ENCODE measurements around the gene HMMR.

The HMMR gene

DNA sequence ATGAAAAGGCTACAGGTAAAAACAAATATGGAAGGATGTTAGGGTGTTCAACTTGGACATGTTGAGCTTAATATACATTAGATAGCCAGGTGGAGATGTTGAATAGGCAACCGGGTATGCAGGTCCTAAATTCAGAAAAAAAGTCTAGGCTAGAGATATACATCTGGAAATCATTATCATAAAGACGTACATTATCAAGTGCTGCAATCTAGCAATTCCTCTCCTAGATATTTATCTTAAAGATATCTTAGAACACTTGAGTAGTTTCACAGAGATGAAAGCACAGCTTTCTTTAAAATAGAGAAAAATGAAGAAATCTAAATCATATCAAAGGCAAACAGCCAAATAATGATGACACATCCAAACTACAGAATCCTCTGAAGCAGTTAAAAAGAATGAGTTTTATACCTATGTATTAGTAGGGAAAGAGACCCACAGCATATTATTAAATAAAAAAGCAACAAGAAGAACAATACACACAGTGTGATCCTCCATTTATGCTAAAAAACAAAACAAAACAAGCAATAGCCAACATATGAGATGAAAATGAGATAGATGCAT, 4.3 kb upstream of the HMMR start:
- DNase-seq (ENCODE audit: insufficient read length, low spot score), result no peak
- FAIRE-seq, result no peak

DNA sequence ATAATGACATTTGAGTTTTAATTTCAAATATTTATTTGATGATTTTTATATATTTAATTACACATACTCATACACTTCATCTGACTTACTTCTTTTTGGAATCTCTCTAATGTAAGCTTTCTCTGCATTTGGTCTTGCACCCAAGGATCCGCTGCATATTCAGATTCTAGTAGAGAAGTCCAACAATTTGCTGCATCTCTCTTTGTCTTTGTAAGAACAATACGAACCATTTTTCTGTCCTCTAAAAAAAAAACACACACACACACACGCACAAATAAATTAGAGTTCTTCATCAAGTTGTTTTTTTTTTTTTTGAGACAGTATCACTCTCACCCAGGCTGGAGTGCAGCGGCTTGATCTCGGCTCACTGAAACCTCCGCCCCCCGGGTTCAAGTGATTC, 3.6 kb upstream of the HMMR start:
- DNase-seq (ENCODE audit: insufficient read length, low spot score), result no peak
- FAIRE-seq, result no peak

DNA sequence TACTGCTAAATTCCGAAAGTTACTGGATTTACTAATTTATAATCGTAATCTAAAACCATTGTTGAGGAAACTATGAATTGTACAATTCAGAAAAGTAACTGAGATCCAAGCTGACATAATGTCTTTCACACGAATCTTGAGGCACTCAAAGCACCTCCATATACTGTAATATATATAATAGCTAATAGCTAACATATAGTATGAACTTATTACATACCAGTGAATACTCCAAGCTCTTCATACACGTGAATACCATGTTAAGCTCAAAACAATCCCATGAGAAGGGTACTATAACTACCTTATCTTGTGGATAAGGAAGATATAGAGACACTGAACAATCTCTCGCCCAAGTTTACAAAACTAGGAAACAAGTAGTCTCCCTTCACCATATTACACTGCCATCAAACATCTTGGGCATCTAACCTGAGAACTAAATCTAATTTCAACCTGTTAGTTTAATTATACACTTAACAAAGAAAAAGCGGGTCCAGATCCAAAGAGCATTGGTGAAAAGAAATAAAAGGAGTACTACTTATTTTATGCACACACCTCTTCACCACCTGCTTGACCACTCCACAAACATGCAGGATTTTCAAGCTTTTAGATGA, 1.6 kb upstream of the HMMR start:
- no peak for DNase-seq (ENCODE audit: insufficient read length, low spot score)
- peak; percentile 44 for FAIRE-seq

DNA sequence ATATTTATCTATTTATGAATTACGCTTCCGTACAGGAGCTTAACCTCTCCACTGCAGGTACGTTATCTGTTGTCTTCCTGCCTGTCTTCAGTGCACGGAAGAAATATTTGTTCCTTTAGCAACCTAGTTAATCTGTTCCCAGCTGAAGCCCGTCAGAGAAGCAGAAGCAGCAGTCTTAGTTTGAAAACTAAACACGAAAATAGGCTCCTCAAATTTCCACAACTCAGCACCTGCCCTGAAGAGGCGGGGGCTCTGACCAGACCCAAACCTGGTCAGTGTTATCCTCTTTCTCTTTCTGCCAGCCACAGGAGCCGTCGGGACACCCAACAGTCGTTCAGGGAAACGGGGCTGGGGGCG, 992 bp upstream of the HMMR start:
- FAIRE-seq (no peak), DNase-seq (ENCODE audit: insufficient read length, low spot score) (no peak)

DNA sequence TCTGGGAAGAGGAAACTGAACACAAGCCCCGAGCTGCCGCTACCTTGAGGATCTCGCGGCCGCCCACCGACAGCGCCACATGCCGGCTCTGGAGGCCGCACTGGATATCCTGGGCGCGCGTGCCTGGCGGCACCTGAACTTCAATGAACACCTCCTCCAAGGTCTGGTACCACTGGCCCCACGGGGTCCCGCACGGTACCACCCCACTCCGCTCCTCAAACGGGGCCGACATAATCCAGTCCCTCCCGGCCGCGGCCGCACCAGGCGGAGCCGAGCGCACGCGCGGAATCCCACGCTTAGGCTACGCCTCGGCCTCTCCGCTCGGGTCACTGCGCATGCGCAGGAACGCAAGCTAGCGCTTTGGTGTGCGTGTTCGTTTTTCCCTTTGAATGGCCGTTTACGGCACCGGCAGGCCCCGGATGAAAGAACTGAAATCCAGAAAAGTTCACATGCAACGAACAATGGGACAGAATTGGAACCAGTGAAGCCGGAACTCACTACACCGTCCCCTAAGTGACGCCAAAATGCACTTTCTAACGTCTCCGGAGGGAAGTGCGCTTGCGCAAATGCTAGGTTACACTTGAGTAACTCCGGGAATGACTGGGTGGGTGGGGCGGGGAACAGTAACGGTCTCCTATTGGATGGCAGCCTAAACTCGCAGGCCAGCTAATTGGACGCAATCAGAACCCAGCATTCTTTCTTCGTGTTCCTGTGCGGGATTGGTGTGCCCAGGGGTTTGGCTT, 442 bp upstream of the HMMR start, which contains the start of gene NUDCD2:
NUDCD2 (minus strand) TSS at position 284 of the 743 bp plus-strand sequence; CDS start at position 232, 52 bp downstream.
- DNase-seq (ENCODE audit: insufficient read length, low spot score), result peak; percentile 45
- FAIRE-seq, result peak; percentile 99

DNA sequence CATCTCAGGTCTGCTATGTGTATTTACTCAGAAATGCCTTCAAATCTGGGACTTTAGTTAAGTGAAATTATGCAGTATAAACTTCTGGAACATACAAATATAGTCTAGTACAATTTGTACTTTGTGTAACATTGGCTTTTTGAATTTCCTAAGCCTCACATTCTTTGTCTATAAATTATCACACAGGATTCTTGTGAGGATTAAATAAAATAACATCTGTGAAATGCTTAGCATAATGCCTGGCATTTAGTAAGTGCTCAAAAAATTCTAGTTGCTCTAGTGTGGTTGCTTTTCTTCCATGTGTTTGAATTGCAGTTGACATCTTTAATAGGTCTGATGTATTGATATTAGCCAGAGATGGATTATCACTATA, 2.6 kb downstream of the HMMR start:
- DNase-seq (ENCODE audit: insufficient read length, low spot score) (no peak), FAIRE-seq (no peak)

DNA sequence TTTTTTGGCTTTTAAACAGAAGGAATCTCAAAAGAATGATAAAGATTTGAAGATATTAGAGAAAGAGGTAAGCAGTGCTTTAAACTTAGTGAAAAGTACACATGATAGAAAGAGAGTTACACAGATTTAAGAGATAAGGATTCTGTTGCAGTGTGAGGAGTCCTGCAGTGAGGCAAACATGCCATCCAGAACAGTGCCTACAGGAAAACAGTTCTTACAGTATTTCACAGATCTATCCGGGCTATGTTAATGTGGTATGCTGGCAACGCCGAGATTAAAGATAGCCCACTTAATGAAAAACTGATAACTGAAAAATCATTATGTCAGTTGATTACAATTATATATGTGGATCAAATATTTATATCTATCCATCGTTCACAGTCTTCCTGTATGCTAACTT, 7.2 kb downstream of the HMMR start:
- FAIRE-seq (no peak), DNase-seq (ENCODE audit: insufficient read length, low spot score) (no peak)

DNA sequence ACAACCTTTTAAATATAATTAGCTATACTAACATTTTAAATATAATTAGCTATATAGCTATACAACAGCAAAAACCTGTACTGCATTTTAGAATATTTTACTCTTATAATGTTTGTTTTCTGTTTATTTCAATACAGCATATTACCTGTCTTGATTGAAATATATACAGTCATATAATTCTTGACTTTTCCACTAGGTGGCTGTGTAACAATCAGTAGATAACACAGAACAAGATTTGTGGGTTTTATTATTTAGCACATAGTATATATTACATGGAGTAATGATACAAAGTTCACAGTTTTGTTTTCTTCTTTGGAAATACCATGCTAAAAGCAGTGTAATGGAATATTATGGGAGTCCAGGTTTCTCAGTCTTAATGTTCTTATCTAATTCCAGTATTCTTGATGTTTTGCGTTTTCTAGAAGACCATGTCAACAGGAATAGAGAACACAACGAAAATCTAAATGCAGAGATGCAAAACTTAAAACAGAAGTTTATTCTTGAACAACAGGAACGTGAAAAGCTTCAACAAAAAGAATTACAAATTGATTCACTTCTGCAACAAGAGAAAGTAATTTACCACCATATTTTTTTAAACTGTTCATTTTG, 13.3 kb downstream of the HMMR start:
- DNase-seq (ENCODE audit: insufficient read length, low spot score), result no peak
- peak; percentile 66 for FAIRE-seq

DNA sequence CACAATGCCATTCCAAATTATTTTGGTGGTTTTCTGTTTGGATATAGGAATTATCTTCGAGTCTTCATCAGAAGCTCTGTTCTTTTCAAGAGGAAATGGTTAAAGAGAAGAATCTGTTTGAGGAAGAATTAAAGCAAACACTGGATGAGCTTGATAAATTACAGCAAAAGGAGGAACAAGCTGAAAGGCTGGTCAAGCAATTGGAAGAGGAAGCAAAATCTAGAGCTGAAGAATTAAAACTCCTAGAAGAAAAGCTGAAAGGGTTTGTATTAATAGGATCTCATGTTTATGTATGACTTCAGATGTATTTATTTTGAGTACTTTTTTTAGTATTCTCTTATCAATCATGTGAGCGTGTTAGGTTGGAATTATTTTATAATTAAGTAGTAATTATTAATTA, 15.0 kb downstream of the HMMR start:
- FAIRE-seq, result no peak
- DNase-seq (ENCODE audit: insufficient read length, low spot score), result no peak

DNA sequence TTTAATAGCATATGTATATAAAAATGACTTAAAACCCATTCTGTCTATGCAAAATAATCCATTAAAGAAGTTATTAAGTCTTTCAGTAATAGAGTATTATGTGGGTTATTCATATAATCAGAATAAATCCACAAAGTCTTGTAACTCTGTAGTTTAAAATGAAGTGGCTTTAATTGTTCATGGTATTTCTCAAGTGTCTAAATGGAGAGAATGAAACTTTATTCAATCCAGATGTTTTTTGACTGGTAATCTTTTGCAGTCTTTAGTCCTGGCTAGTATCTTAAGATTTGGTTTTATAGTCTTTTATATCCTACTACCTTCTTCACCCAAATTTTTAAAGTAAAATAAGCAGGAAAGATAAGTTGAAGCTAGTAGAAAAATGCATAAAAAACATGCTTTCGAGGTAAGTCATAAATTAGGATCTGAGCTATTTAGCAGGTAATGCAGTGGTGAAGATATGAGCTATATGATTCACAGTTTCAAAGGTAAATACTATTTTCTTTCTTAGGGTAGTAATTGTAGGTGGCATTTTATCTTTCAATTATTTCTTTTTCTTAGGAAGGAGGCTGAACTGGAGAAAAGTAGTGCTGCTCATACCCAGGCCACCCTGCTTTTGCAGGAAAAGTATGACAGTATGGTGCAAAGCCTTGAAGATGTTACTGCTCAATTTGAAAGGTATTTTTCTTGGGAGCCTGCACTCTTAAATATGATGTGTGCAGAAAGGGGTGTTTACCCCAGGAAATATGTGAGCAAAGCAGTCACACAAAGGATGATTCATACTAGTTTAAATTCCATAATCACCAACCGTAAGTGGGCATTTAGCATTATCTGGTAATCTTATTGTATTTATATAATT, 17.9 kb downstream of the HMMR start:
- DNase-seq (ENCODE audit: insufficient read length, low spot score) (no peak), FAIRE-seq (no peak)

DNA sequence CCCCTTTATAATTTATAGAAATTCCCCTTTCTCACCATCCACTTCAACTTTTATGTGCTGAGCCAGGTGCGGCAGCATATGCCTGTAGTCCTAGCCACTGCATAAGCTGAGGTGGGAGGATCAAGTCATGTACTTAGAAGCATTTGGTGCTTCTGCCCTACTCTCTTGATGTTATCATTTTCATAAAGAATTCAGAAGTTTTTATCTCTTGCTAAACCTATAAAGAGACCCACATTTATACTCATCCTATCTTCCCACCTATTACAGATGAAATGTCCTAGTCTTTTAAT, 18.5 kb downstream of the HMMR start:
- FAIRE-seq (no peak), DNase-seq (ENCODE audit: insufficient read length, low spot score) (no peak)

DNA sequence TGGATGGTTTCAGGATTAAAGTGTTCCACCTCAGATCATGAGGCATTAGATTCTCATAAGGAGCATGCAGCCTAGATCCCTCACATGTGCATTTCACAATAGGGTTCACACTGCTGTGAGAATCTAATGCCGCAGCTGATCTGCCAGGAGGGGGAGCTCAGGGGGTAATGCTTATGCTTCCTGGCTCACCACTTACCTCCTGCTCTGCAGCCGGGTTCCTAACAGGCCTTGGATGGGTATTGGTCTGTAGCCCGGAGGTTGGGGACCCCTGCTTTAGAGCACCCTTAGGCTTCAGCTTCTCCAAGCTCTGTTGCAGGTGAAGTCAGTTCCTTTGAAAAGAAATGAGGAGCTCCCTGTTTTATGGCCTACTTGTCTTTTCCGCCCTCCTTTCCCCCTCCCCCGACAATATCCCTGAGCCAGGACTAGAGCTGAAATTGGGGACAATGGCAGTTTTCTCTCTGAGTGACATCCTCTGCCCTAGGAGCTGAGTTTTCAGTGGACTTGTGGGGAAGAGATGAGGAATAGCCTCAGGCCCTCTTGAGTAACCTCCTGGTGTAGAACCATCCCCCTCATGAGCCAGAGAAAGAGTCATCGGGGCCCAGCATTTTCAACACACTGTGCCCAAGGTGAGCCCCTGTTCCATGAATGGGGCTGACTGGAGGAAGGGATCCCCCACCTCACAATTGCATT, 28.8 kb downstream of the HMMR start:
- FAIRE-seq (no peak), DNase-seq (ENCODE audit: insufficient read length, low spot score) (no peak)

DNA sequence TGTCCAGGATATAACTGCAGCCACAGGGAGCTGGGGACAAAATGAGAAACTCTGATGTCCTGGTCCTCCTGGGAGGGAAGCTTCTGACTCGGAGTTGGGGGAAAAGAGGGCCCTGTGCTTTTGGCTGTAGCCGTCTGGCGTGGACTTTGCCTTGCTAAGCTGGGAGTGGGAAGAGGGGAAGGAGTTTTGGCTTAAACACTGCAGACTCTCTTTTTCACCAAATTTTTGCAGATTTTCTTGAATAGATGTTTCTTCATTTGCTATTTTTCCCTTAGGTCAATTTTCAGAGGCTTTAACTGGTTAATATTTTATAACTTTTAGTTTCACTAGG, 29.3 kb downstream of the HMMR start:
- FAIRE-seq (peak; percentile 58), DNase-seq (ENCODE audit: insufficient read length, low spot score) (no peak)

DNA sequence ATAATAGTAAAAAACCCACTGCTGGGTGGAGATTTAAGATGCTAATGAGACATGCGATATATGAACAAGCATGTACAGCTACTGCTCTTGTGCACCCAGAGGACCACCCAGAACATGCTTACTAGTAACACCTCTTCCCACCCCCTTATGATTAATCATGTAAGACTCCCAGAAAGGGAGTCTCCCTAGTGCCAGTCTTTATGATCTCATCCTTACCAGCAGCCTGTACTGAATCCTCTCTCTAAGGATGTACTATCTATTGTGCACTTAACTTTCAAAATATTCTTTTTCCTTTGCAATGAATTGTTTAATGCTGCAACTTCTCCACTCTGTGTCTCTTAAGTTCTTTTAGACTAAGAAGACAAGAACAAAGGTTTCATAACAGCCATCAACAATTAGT, 35.9 kb downstream of the HMMR start:
- no peak for DNase-seq (ENCODE audit: insufficient read length, low spot score)
- FAIRE-seq, result no peak

DNA sequence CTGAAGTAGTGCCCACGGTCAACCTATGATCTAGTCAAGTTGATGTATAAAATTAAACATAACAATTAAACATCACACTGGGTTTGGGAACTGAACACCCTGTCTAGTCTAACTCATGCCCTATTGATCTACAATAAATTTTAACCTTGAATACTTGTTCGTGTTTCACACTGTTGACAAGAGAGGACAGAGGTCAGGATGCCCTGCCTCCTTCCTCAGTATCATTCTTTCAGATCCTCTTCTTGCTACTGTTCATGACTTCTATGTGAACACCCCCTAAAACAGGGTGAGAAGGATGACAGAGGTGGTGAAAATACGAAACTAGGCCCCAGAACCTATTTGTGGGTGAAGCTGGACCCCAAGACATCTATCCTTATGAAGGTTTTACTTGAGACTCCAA, 36.9 kb downstream of the HMMR start:
- FAIRE-seq, result no peak
- DNase-seq (ENCODE audit: insufficient read length, low spot score), result no peak

DNA sequence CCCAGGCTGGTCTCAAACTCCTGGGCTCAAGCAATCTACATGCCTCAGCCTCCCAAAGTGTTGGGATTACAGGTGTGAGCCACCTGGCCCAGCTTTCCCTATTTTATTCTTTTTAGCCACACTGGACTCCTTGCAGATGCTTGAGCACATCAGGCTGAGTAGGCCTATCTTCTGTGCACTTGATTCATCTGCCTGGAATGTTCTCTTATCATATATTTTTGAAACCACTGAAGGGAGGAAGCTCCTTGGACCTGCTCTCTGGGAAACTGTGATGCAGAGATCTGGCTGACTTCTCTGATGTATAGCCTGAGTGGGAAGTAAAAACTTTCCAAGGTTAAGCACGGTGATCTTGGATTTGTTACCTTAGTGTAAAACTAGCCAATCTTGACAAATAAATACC, 38.5 kb downstream of the HMMR start:
- FAIRE-seq (no peak), DNase-seq (ENCODE audit: insufficient read length, low spot score) (no peak)

DNA sequence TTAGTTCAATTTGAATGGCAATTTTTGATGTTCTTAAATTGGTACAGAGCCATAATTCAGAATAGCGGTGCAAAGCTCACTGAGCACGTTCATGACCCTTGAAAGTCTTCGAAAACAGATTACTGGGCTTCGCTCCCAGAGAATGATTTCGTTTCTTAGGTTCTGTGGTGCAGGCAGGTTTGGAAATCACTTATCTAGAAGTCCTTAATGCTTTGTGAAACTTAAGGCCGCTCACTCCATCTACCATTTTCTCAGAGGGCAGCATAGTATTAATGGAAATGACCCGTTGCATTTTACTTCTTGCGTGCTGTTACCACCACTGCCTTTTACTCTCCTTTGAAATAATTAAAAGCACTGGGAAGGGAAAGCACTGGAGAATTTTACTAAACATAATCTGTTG, 42.1 kb downstream of the HMMR start:
- FAIRE-seq, result peak; percentile 18
- DNase-seq (ENCODE audit: insufficient read length, low spot score), result no peak

DNA sequence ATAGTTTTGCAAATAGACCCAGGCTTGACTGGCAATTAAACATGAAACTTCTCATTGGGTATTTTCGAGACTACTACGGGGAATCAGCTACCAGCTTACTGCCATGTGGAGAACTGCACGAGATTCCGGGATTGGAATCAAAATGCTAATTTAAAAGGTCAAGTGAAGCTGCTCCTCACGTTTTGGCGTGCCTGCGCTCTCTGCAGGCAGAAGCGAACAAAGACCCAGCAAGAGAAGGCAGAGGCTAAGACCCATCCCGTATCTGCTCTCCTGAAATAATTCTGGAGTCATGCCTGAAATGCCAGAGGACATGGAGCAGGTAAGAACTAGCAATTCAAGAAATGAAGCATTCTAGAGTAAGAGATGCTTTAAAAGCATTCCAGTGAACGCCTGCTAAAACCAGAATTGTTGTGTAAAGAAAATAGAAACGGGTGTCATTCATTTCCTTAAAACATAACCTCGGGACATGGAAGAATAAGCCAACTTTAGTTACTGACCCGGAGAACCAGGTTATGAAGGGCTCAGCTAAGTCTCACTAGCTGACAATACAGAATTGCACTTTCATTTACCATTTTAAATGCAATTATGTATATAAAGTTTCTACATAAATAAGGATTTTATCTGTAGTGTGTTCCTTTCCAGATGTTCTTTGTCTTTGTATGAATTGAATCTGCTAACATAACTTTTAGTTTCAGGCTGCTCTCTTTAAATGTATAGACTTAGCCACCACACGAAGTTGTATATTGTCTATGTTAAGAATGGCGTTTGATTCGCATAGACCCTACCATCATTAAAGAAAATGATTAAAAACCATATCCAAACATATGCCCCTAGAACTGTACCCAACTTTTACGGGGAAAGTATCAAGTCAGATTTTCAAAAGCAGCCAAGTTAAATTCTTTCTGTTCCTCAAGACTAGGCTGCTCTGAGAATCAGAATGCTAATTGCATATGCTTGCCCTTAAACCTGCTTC, 43.0 kb downstream of the HMMR start:
- DNase-seq (ENCODE audit: insufficient read length, low spot score) (peak; percentile 16), FAIRE-seq (peak; percentile 73)

DNA sequence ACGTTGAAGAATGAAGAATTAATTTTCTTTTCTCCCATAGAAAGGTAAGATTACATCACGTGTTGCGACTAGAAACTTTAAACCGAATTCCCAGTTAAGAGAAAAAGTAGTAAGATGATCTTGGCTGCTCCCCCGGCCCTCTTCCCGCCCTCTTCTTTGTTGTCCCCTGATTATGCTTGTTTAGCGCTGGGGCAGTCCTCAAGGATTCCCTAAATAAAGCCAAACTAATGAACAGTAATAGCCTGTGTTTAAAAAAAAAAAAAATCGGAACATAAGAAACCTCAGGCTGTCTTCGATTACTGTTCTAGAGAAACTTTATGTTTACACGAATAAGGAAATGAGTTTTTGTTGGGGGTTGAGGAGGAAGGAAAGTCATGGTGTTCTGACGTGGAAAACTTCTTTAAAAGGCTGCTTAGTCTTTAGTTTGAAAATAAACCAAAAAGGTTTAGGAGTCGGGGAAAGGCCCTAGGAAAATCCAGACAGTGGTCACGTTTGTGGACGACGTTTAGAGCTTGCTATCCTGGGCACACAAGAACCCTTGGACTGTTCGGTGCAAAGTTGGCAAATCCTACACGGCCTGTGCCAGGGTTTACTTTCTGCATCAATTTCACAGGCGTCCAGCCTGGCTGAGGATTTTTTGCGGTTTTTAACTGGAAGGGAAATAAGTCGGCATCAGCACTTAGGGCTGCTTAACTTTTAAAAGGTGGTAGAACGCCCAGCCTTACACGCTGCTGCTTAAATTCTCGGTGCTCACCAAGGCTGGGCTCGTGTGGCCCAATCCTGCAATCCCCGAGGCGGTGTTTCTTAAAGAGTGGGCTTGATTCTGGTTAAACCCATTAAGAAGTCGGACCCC, 43.9 kb downstream of the HMMR start:
- DNase-seq (ENCODE audit: insufficient read length, low spot score), result no peak
- peak; percentile 64 for FAIRE-seq

Measured in GM19239 (cell line).